ENCODE results near the gene ACP4. TPM values are rescaled to one million over a fixed set of nuclear protein-coding genes. Genes with fewer than 3 reads are reported as not detected.

The ACP4 gene
- total and polyA plus RNA-seq, 2 of the 13 experiments (the other 11 are each of a cell fraction or from before 2014, with no cell fraction given) = 0.08 TPM; not detected in 1

DNA sequence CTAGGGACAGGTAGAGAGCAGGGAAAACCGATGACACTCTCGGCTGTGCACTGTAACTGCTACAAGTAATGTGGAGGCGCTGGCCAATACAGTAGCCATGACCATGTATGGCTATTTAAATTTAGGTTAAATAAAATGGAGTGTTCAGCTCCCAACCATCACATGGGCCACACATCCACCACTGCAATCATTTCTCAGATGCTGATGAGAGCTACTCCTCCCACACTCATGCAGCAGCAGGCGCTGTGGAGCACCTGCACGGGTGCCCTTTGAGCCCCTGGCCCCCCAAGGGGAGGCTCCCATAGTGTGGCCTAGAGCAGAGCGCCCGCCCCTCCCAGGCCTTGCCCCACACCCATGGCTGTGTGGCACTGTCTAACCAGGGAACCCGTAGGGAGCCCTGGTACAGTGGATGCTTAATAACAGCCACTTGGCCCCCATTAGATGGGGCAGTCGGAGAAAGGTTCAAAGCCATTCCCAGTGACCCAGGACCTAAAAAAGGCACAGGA, 6.0 kb downstream of the ACP4 start (continued):
- TF ChIP-seq, protein P1, sequence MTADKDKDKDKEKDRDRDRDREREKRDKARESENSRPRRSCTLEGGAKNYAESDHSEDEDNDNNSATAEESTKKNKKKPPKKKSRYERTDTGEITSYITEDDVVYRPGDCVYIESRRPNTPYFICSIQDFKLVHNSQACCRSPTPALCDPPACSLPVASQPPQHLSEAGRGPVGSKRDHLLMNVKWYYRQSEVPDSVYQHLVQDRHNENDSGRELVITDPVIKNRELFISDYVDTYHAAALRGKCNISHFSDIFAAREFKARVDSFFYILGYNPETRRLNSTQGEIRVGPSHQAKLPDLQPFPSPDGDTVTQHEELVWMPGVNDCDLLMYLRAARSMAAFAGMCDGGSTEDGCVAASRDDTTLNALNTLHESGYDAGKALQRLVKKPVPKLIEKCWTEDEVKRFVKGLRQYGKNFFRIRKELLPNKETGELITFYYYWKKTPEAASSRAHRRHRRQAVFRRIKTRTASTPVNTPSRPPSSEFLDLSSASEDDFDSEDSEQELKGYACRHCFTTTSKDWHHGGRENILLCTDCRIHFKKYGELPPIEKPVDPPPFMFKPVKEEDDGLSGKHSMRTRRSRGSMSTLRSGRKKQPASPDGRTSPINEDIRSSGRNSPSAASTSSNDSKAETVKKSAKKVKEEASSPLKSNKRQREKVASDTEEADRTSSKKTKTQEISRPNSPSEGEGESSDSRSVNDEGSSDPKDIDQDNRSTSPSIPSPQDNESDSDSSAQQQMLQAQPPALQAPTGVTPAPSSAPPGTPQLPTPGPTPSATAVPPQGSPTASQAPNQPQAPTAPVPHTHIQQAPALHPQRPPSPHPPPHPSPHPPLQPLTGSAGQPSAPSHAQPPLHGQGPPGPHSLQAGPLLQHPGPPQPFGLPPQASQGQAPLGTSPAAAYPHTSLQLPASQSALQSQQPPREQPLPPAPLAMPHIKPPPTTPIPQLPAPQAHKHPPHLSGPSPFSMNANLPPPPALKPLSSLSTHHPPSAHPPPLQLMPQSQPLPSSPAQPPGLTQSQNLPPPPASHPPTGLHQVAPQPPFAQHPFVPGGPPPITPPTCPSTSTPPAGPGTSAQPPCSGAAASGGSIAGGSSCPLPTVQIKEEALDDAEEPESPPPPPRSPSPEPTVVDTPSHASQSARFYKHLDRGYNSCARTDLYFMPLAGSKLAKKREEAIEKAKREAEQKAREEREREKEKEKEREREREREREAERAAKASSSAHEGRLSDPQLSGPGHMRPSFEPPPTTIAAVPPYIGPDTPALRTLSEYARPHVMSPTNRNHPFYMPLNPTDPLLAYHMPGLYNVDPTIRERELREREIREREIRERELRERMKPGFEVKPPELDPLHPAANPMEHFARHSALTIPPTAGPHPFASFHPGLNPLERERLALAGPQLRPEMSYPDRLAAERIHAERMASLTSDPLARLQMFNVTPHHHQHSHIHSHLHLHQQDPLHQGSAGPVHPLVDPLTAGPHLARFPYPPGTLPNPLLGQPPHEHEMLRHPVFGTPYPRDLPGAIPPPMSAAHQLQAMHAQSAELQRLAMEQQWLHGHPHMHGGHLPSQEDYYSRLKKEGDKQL (CRISPR knock-in tag; IDR thresholded peaks at IDR 0.05; ENCODE audit: low read depth) = no peak
- TF ChIP-seq DMAP1 (CRISPR knock-in tag; IDR thresholded peaks at IDR 0.05) (no peak), NR2F1 (CRISPR knock-in tag; IDR thresholded peaks at IDR 0.05) (no peak), ZNF552 (CRISPR knock-in tag; IDR thresholded peaks at IDR 0.05; ENCODE audit: borderline replicate concordance) (no peak), ZMYM2 (CRISPR knock-in tag; IDR thresholded peaks at IDR 0.05) (no peak), XRCC5 (optimal IDR thresholded peaks at IDR 0.05; ENCODE audit: low read length) (no peak), KLF6 (CRISPR knock-in tag; IDR thresholded peaks at IDR 0.05) (no peak)
- TF ChIP-seq, protein P2, sequence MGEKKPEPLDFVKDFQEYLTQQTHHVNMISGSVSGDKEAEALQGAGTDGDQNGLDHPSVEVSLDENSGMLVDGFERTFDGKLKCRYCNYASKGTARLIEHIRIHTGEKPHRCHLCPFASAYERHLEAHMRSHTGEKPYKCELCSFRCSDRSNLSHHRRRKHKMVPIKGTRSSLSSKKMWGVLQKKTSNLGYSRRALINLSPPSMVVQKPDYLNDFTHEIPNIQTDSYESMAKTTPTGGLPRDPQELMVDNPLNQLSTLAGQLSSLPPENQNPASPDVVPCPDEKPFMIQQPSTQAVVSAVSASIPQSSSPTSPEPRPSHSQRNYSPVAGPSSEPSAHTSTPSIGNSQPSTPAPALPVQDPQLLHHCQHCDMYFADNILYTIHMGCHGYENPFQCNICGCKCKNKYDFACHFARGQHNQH (CRISPR knock-in tag; IDR thresholded peaks at IDR 0.05) = no peak
- TF ChIP-seq, protein P3, sequence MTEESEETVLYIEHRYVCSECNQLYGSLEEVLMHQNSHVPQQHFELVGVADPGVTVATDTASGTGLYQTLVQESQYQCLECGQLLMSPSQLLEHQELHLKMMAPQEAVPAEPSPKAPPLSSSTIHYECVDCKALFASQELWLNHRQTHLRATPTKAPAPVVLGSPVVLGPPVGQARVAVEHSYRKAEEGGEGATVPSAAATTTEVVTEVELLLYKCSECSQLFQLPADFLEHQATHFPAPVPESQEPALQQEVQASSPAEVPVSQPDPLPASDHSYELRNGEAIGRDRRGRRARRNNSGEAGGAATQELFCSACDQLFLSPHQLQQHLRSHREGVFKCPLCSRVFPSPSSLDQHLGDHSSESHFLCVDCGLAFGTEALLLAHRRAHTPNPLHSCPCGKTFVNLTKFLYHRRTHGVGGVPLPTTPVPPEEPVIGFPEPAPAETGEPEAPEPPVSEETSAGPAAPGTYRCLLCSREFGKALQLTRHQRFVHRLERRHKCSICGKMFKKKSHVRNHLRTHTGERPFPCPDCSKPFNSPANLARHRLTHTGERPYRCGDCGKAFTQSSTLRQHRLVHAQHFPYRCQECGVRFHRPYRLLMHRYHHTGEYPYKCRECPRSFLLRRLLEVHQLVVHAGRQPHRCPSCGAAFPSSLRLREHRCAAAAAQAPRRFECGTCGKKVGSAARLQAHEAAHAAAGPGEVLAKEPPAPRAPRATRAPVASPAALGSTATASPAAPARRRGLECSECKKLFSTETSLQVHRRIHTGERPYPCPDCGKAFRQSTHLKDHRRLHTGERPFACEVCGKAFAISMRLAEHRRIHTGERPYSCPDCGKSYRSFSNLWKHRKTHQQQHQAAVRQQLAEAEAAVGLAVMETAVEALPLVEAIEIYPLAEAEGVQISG (CRISPR knock-in tag; IDR thresholded peaks at IDR 0.05) = 0 out of 2 replicates have a peak, but pooled peaks have one; percentile 15
- TF ChIP-seq, protein P4, sequence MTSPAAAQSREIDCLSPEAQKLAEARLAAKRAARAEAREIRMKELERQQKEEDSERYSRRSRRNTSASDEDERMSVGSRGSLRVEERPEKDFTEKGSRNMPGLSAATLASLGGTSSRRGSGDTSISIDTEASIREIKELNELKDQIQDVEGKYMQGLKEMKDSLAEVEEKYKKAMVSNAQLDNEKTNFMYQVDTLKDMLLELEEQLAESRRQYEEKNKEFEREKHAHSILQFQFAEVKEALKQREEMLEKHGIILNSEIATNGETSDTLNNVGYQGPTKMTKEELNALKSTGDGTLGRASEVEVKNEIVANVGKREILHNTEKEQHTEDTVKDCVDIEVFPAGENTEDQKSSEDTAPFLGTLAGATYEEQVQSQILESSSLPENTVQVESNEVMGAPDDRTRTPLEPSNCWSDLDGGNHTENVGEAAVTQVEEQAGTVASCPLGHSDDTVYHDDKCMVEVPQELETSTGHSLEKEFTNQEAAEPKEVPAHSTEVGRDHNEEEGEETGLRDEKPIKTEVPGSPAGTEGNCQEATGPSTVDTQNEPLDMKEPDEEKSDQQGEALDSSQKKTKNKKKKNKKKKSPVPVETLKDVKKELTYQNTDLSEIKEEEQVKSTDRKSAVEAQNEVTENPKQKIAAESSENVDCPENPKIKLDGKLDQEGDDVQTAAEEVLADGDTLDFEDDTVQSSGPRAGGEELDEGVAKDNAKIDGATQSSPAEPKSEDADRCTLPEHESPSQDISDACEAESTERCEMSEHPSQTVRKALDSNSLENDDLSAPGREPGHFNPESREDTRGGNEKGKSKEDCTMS (CRISPR knock-in tag; conservative IDR thresholded peaks at IDR 0.05) = no peak
- TF ChIP-seq, protein P5, sequence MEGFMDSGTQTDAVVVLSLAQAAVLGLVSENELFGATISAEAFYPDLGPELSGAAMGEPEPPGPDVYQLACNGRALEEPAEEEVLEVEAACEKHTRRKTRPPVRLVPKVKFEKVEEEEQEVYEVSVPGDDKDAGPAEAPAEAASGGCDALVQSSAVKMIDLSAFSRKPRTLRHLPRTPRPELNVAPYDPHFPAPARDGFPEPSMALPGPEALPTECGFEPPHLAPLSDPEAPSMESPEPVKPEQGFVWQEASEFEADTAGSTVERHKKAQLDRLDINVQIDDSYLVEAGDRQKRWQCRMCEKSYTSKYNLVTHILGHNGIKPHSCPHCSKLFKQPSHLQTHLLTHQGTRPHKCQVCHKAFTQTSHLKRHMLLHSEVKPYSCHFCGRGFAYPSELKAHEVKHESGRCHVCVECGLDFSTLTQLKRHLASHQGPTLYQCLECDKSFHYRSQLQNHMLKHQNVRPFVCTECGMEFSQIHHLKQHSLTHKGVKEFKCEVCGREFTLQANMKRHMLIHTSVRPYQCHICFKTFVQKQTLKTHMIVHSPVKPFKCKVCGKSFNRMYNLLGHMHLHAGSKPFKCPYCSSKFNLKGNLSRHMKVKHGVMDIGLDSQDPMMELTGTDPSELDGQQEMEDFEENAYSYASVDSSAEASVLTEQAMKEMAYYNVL (CRISPR knock-in tag; IDR thresholded peaks at IDR 0.05; ENCODE audit: borderline replicate concordance) = 0 out of 2 replicates have a peak, but pooled peaks have one; percentile 43

Data from HepG2 (cell line).